Liver (tissue), 3 donors: Measurements from ENCODE around the gene HEBP2.

Experiments used
- RAD21 ChIP-seq, 2 donors: IDR thresholded peaks; 2 replicates each; pipeline ENCODE4 v1.6.1; 2016; ENCODE audit warnings: antibody characterized with exemption in 2 of 2, mild to moderate bottlenecking in 2 of 2
- TF ChIP-seq, protein P1 (sequence below): IDR thresholded peaks from 2 replicates; pipeline ENCODE4 v1.6.1; 2016; ENCODE audit warnings: antibody characterized with exemption
- TF ChIP-seq, protein P2 (sequence below): fragments of 150-350 bp; IDR thresholded peaks from 2 replicates; pipeline ENCODE4 v1.5.1; 2017; ENCODE audit warnings: improper control_type of control experiment, low read depth, low read length; ENCODE audit not compliant: missing input control
- TF ChIP-seq, protein P3 (sequence below): IDR thresholded peaks from 2 replicates; pipeline ENCODE4 v1.6.1; 2016; ENCODE audit warnings: antibody characterized with exemption
- donor health status: healthy.
- donor health status: healthy.

DNA sequence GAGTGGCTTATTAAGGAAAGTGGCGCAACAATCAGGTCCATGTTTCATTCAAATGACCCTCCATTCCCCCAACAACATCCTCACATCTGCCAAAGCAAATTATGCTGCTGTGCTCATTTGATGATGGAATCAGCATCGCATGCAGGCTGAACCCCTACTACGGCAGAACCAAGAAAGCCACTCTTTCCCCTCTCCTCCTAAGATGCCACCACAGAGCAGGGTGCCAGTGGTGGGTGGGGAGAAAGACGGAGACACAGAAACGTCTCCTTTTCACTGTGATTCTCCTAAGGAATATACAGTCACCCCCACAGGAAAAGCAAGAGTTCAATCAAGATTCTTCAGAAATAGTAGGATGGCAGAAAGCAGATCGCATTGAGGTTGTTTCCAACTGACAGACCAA lies 17.1 kb downstream of the HEBP2 start:
- TF ChIP-seq, protein P1, sequence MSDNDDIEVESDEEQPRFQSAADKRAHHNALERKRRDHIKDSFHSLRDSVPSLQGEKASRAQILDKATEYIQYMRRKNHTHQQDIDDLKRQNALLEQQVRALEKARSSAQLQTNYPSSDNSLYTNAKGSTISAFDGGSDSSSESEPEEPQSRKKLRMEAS = no peak
- TF ChIP-seq, protein P2, sequence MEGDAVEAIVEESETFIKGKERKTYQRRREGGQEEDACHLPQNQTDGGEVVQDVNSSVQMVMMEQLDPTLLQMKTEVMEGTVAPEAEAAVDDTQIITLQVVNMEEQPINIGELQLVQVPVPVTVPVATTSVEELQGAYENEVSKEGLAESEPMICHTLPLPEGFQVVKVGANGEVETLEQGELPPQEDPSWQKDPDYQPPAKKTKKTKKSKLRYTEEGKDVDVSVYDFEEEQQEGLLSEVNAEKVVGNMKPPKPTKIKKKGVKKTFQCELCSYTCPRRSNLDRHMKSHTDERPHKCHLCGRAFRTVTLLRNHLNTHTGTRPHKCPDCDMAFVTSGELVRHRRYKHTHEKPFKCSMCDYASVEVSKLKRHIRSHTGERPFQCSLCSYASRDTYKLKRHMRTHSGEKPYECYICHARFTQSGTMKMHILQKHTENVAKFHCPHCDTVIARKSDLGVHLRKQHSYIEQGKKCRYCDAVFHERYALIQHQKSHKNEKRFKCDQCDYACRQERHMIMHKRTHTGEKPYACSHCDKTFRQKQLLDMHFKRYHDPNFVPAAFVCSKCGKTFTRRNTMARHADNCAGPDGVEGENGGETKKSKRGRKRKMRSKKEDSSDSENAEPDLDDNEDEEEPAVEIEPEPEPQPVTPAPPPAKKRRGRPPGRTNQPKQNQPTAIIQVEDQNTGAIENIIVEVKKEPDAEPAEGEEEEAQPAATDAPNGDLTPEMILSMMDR = no peak
- no peak for TF ChIP-seq RAD21 (IDR thresholded peaks at IDR 0.05)
- TF ChIP-seq, protein P3, sequence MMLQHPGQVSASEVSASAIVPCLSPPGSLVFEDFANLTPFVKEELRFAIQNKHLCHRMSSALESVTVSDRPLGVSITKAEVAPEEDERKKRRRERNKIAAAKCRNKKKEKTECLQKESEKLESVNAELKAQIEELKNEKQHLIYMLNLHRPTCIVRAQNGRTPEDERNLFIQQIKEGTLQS = no peak
